A673 (cell line): ENCODE measurements around the gene ATRNL1. TPM values are rescaled to one million over a fixed set of nuclear protein-coding genes. Genes with fewer than 3 reads are reported as not detected.

Experiments
- BruUV-seq: library from RNA; stranded (reverse); fragments of 400-500 nt; replicated peaks from 2 replicates; lab custom pipeline; 2021; lab: Mats Ljungman, UMichigan
- CTCF ChIA-PET: fragments of 300-600 bp; sonication (Branson Sonifier 250); formaldehyde crosslinking; loops from one replicate; lab custom pipeline; 2022; ENCODE audit warnings: antibody characterized with exemption; lab: Charles Lee
- POLR2A ChIA-PET: fragments of 300-600 bp; sonication (Branson Sonifier 250); formaldehyde crosslinking; loops from one replicate; lab custom pipeline; 2022; ENCODE audit warnings: antibody characterized with exemption; ENCODE audit not compliant: low non-redundant PET; lab: Charles Lee
- DNase-seq: peaks from one replicate; pipeline ENCODE4 v3.0.0-alpha.2; 2015; ENCODE audit warnings: low spot score
- H3K27ac ChIP-seq: fragments of 200-600 bp; sonication (generic); 2 replicates; pipeline ENCODE4 v1.5.1; 2016; ENCODE audit warnings: mixed run types, low read depth, mild to moderate bottlenecking, mixed read lengths, antibody characterized with exemption, low read length; ENCODE audit not compliant: poor library complexity, severe bottlenecking
- H3K27me3 ChIP-seq: fragments of 200-600 bp; sonication (generic); replicated peaks from 2 replicates; pipeline ENCODE4 v1.6.1; 2017; ENCODE audit warnings: mixed run types, low read depth, mild to moderate bottlenecking, mixed read lengths, antibody characterized with exemption, low read length; ENCODE audit not compliant: insufficient read depth, poor library complexity
- H3K36me3 ChIP-seq: fragments of 200-600 bp; sonication (generic); 2 replicates; pipeline ENCODE4 v1.6.1; 2016; ENCODE audit warnings: mixed run types, mild to moderate bottlenecking, mixed read lengths, antibody characterized with exemption, low read length; ENCODE audit not compliant: insufficient read depth, poor library complexity, severe bottlenecking
- H3K4me1 ChIP-seq: fragments of 200-600 bp; sonication (generic); 2 replicates; pipeline ENCODE4 v1.6.1; 2017; ENCODE audit warnings: mixed run types, mild to moderate bottlenecking, mixed read lengths, antibody characterized with exemption, low read length; ENCODE audit not compliant: insufficient read depth, poor library complexity, severe bottlenecking
- H3K4me3 ChIP-seq: fragments of 200-600 bp; sonication (generic); 2 replicates; pipeline ENCODE4 v1.5.1; 2016; ENCODE audit warnings: low read depth, mixed run types, mild to moderate bottlenecking, mixed read lengths, low read length; ENCODE audit not compliant: poor library complexity, severe bottlenecking
- H3K9me3 ChIP-seq: fragments of 200-600 bp; sonication (generic); 2 replicates; pipeline ENCODE4 v1.6.1; 2016; ENCODE audit warnings: mixed run types, low read depth, mild to moderate bottlenecking, mixed read lengths, antibody characterized with exemption, low read length; ENCODE audit not compliant: poor library complexity, severe bottlenecking
- EZH2 ChIP-seq: fragments of 200-600 bp; sonication (generic); IDR thresholded peaks from 2 replicates; pipeline ENCODE4 v1.6.1; 2017; ENCODE audit warnings: borderline replicate concordance, low read depth, mild to moderate bottlenecking, mixed read lengths, antibody characterized with exemption, low read length; ENCODE audit not compliant: poor library complexity, severe bottlenecking
- intact Hi-C: fragments of 100-400 bp; cut with micrococcal nuclease; formaldehyde crosslinking; loops from one replicate; pipeline ENCODE4 v1.10.0; 2022; ENCODE audit not compliant: unreplicated experiment
- total RNA-seq: library from RNA; stranded (reverse); gene quantifications from 2 replicates; pipeline ENCODE4 v1.2.3, GENCODE V29; 2021
- TF ChIP-seq, protein P1 (sequence below): fragments of 300-800, 200-600 bp; sonication (generic); conservative IDR thresholded peaks from 2 replicates; pipeline ENCODE4 v1.5.1; 2017; ENCODE audit warnings: low read depth, mild to moderate bottlenecking, antibody characterized with exemption, low read length, moderate library complexity, mixed read lengths

Gene ATRNL1
- total RNA-seq, 1 experiment from 2014 or later = 3.0 TPM

DNA sequence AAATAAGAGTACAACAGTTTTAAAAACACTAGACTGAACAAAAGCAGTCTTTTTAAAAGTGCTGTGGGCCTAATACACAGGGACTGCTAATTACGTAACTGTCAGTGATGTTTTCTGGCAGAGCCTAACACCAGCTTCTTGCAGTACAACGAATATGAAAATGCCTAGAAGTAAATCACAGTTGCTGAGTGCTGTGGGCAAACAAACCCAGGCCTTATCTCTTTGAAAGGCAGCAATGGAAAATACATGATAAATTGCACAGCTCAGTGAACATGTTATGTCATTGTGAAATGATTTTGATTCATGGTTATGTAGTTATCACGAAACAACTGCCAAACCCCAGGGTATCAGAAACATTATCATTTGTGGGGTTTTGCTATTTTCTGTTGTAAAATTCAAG, 751.4 kb downstream of the ATRNL1 start:
- H3K9me3 ChIP-seq = no peaks in the 10 kb centered on the region
- ChIA-PET CTCF (no interaction called here), POLR2A (no interaction called here)
- BruUV-seq = no TSS peak
- H3K36me3 ChIP-seq = no peaks in the 10 kb centered on the region
- peaks cover 6% of the 10 kb centered on the region for H3K4me1 ChIP-seq
- intact Hi-C loops = no loop called here
- TF ChIP-seq, protein P1, sequence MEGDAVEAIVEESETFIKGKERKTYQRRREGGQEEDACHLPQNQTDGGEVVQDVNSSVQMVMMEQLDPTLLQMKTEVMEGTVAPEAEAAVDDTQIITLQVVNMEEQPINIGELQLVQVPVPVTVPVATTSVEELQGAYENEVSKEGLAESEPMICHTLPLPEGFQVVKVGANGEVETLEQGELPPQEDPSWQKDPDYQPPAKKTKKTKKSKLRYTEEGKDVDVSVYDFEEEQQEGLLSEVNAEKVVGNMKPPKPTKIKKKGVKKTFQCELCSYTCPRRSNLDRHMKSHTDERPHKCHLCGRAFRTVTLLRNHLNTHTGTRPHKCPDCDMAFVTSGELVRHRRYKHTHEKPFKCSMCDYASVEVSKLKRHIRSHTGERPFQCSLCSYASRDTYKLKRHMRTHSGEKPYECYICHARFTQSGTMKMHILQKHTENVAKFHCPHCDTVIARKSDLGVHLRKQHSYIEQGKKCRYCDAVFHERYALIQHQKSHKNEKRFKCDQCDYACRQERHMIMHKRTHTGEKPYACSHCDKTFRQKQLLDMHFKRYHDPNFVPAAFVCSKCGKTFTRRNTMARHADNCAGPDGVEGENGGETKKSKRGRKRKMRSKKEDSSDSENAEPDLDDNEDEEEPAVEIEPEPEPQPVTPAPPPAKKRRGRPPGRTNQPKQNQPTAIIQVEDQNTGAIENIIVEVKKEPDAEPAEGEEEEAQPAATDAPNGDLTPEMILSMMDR = no peak
- no peak for TF ChIP-seq EZH2
- no peak for DNase-seq
- H3K4me3 ChIP-seq = no peak overlapping the region
- H3K27ac ChIP-seq = no peak overlapping the region
- H3K27me3 ChIP-seq = no peaks in the 10 kb centered on the region

DNA sequence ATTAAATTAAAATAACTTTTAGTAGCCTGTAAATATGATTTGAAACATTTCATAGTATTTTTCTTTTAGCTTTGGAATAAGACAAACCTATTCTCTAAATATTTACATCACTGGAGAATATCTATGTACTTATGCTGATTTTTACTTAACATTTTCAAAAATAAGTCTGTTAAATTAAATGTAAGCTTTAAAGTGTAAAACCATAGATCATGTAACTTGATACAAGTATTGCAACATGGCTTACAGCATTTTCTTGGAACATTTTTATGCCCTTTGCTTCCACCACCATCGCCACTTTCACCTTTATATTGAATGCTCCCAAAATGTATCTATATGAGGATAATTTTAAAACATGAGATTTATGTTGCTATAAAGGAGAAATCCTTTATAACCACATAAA, 752.8 kb downstream of the ATRNL1 start:
- intact Hi-C loops = no loop called here
- POLR2A ChIA-PET = no interaction called here

DNA sequence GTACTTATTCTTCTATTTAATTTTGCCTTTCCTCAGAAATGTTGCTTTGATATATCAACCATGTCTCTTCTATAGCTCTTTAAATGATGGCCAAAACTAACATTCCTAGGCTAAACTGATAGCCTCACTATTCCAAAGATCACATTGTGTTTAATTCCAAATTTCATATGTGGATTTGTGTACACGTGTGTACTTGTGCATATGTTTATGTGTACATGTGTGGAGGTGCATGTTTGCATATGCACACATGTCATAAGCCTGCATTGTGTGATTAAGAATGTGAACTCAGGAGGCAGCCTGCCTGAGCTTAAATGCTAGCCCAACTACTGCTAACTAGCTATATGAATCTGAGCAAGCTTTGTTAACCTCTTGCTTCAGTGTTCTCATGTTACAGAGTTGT, 753.4 kb downstream of the ATRNL1 start:
- intact Hi-C loops = no loop called here
- BruUV-seq = no TSS peak
- no peak for TF ChIP-seq EZH2
- TF ChIP-seq, protein P1 = no peak
- Histone ChIP-seq H3K36me3 (no peaks in the 10 kb centered on the region), H3K4me1 (peaks cover 6% of the 10 kb centered on the region), H3K27ac (no peak overlapping the region), H3K27me3 (no peaks in the 10 kb centered on the region), H3K9me3 (no peaks in the 10 kb centered on the region), H3K4me3 (no peak overlapping the region)
- no peak for DNase-seq
- CTCF ChIA-PET = no interaction called here
- POLR2A ChIA-PET = no interaction called here

More for the DNA sequence above, 752.8 kb downstream of the ATRNL1 start:
- H3K27me3 ChIP-seq = no peaks in the 10 kb centered on the region
- H3K36me3 ChIP-seq = no peaks in the 10 kb centered on the region
- TF ChIP-seq, protein P1 = no peak
- no peak for TF ChIP-seq EZH2
- BruUV-seq = no TSS peak
- H3K27ac ChIP-seq = no peak overlapping the region
- DNase-seq = no peak
- CTCF ChIA-PET = no interaction called here
- peaks cover 6% of the 10 kb centered on the region for H3K4me1 ChIP-seq
- no peaks in the 10 kb centered on the region for H3K9me3 ChIP-seq
- H3K4me3 ChIP-seq = no peak overlapping the region
